Psoas muscle (tissue), 8 donors: ENCODE data around the gene ADGRD1. TPM values are rescaled to one million over a fixed set of nuclear protein-coding genes. Genes with fewer than 3 reads are reported as not detected.

Source experiments
- ATAC-seq, 4 donors: fragments of 200-7000 bp; cut with Tn5 transposase; one replicate each; pipeline ENCODE4 v1.9.1; 2020; ENCODE audit warnings: moderate library complexity in 3 of 4, mild to moderate bottlenecking in 2 of 4
- DNase-seq, 2 donors: peaks; one replicate each; pipeline ENCODE4 v3.0.0-alpha.2; 2020
- H3K27ac ChIP-seq: fragments of 200-600 bp; one replicate; pipeline ENCODE4 v1.8.0; 2022
- H3K27me3 ChIP-seq, 3 donors: fragments of 200-600 bp in 1 of 3; one replicate each; pipeline versions ENCODE4 v1.6.1 to v1.8.0; 2013 to 2022; ENCODE audit warnings: low read length in 2 of 3, mild to moderate bottlenecking in 2 of 3, moderate library complexity in 1 of 3; ENCODE audit not compliant: insufficient read depth in 3 of 3
- H3K36me3 ChIP-seq, 2 donors: fragments of 200-600 bp in 1 of 2; one replicate each; pipeline versions ENCODE4 v1.6.1 to v1.8.0; 2013 to 2022; ENCODE audit warnings: low read depth in 1 of 2, mild to moderate bottlenecking in 1 of 2, moderate library complexity in 1 of 2; ENCODE audit not compliant: insufficient read depth in 1 of 2
- H3K4me1 ChIP-seq: fragments of 200-600 bp; one replicate; pipeline ENCODE4 v1.8.0; 2022
- H3K4me3 ChIP-seq: fragments of 200-600 bp; one replicate; pipeline ENCODE4 v1.8.0; 2022; ENCODE audit warnings: mild to moderate bottlenecking
- H3K9me3 ChIP-seq: fragments of 200-600 bp; one replicate; pipeline ENCODE4 v1.8.0; 2022
- WGBS, 3 donors: extraction: QIAGEN DNeasy Blood & Tissue Kit; methylation state at CpG; one replicate each; pipeline versions ENCODE4 v1.1.6 to v1.1.7; 2013; 5-methylcytosine and 5-hydroxymethylcytosine counted together
- intact Hi-C, 2 donors: fragments of 100-400 bp; cut with DNase I; formaldehyde crosslinking; loops; one replicate each; pipeline versions ENCODE4 v1.11.0 to v1.14.2; 2022
- polyA plus RNA-seq, 3 donors: library from polyadenylated mRNA; stranded (reverse); fragments of 200-250 nt; gene quantifications; one replicate each; pipeline ENCODE4 v1.2.3, GENCODE V29; 2013
- total RNA-seq, 4 donors: library from RNA; stranded (reverse); fragmentation: NEBNext Ultra II Directional in 2 of 4; extraction: Animal tissue kit (Norgen Biotek cat#: 25700) in 2 of 4; gene quantifications; one replicate each; pipeline versions ENCODE4 v1.2.1 to v1.2.4, GENCODE V29; 2021 to 2023
- TF ChIP-seq, protein P1 (sequence below): fragments of 200-600 bp; IDR thresholded peaks from one replicate; pipeline ENCODE4 v1.8.0; 2022; ENCODE audit warnings: antibody characterized with exemption
- donor health status: healthy with polysubstance abuse.
- donor health status: DM: no; HTN: no; CAD: no; lungs with moderate emphysema.
- donor health status: Bipolar disorder and iron deficiency.
- donor health status: healthy.
- donor health status: DM: yes; HTN: yes; CAD: no.
- donor health status: DM: no; HTN: no; CAD: no.
- donor health status: DM: no; HTN: no; CAD: no.
- donor health status: DM: yes; HTN: yes; CAD: no.

The ADGRD1 gene
- total and polyA plus RNA-seq, 7 donors, result 2.1 to 11.6 (median 3.6) TPM

DNA sequence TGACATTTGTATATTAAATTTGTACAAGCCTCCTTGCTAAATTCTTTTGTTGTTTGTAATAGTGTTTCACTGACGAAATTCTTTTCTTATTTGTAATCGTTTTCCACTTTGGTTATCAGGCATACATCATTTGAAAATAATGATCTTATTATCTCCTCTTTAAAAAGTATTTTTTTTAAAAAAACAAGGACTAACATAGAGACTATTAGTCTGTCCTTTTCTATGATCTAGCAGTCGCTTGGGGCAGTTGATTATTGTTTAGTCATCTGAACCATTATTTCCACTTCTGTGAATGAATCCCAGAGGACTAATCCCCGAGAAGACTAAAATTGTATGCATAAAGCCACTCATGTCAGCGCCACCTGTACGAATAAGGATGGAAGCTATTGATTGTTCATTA, 11.5 kb downstream of the ADGRD1 start:
- H3K36me3 ChIP-seq, result no peaks in the 10 kb centered on the region
- DNase-seq (no peak), ATAC-seq (no peak)
- intact Hi-C loops, result no loop called here
- H3K9me3 ChIP-seq, result no peaks in the 10 kb centered on the region
- H3K4me1 ChIP-seq, result peaks cover 11% of the 10 kb centered on the region
- H3K4me3 ChIP-seq, result no peak overlapping the region
- no peaks in the 10 kb centered on the region for H3K27me3 ChIP-seq
- WGBS, 3 donors, result 68 to 77% (median 75%) methylated on average over 6 of the region's 6 CpGs
- TF ChIP-seq, protein P1, sequence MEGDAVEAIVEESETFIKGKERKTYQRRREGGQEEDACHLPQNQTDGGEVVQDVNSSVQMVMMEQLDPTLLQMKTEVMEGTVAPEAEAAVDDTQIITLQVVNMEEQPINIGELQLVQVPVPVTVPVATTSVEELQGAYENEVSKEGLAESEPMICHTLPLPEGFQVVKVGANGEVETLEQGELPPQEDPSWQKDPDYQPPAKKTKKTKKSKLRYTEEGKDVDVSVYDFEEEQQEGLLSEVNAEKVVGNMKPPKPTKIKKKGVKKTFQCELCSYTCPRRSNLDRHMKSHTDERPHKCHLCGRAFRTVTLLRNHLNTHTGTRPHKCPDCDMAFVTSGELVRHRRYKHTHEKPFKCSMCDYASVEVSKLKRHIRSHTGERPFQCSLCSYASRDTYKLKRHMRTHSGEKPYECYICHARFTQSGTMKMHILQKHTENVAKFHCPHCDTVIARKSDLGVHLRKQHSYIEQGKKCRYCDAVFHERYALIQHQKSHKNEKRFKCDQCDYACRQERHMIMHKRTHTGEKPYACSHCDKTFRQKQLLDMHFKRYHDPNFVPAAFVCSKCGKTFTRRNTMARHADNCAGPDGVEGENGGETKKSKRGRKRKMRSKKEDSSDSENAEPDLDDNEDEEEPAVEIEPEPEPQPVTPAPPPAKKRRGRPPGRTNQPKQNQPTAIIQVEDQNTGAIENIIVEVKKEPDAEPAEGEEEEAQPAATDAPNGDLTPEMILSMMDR, result no peak
- no peak overlapping the region for H3K27ac ChIP-seq

DNA sequence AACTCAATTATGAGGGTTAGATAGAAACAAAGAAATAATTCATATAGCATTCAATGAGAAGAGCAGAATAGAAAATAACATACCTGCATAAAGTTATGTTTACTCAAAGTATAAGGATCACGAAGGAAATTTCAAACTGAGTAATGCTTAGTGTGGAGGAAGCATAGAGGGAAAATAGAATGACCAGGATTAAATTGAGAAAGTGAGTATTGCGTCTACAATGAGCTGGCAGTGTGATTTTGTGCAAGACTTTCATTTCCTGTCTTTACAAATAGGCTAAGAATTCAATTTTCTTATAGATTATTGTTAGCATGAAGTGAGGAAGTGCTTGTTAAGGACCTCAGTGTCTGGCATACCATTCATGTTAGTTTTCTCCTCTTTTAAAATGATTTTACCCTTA, 12.0 kb downstream of the ADGRD1 start:
- Histone ChIP-seq H3K4me1 (peaks cover 11% of the 10 kb centered on the region), H3K27me3 (no peaks in the 10 kb centered on the region), H3K9me3 (no peaks in the 10 kb centered on the region), H3K36me3 (no peaks in the 10 kb centered on the region), H3K27ac (no peak overlapping the region), H3K4me3 (no peak overlapping the region)
- ATAC-seq (no peak), DNase-seq (no peak)
- 84 to 87% (median 85%) methylated on average over 2 of the region's 2 CpGs for WGBS, 3 donors
- TF ChIP-seq, protein P1, result no peak
- intact Hi-C loops, result no loop called here

DNA sequence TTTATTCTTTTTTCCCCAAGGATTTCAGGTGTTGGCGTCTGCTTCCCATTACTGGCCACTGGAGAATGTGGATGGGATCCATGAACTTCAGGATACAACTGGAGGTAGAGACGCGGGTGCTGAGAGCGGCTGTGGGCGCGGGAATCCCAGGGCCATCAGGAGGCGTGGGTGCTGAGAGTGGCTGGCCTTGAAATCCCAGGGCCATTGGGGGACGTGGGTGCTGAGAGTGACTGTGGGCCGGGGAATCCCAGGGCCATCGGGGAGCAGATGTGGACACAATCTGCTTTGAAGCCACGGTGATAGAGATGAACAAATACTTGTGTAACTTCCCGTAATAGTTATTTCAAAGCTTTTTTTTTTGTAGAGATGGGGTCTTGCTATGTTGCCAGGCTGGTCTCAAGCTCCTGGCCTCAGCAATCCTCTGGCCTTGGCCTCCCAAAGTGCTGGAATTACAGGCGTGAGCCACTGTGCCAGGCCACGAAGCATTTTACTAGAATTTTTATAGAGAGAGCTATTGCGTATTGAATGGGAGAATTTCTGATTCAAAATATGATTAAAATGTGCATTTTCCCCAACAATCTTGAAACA, 12.8 kb downstream of the ADGRD1 start:
- TF ChIP-seq, protein P1, result no peak
- ATAC-seq (no peak), DNase-seq (no peak)
- no peak overlapping the region for H3K27ac ChIP-seq
- intact Hi-C loops, result no loop called here
- H3K4me3 ChIP-seq, result no peak overlapping the region
- WGBS, 3 donors, result 93 to 96% (median 94%) methylated on average over 15 of the region's 15 CpGs
- no peaks in the 10 kb centered on the region for H3K9me3 ChIP-seq
- H3K36me3 ChIP-seq, result peaks cover 0 to 3% of the 10 kb centered on the region in 2 donors
- H3K27me3 ChIP-seq, result no peaks in the 10 kb centered on the region
- H3K4me1 ChIP-seq, result peaks cover 8% of the 10 kb centered on the region

DNA sequence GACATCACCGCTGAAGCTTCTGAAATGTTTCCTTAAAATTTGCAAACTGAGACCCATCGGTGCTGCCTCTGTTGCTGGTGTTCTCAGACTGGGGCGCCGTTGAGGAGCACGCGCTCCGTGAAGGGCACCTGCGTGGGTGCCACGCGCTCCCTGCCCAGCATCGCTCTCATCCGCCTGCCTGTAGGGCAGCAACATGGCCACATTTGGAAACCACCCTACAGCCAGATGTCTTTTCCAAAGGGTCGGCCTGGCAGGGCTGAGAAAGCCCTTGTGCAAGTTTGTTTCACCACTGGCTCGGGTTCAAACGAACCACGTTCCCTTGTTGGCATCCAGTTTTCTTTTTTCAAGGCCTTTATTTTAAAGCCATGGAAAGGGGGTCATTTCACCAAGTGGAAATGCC, 13.9 kb downstream of the ADGRD1 start:
- TF ChIP-seq, protein P1, result no peak

DNA sequence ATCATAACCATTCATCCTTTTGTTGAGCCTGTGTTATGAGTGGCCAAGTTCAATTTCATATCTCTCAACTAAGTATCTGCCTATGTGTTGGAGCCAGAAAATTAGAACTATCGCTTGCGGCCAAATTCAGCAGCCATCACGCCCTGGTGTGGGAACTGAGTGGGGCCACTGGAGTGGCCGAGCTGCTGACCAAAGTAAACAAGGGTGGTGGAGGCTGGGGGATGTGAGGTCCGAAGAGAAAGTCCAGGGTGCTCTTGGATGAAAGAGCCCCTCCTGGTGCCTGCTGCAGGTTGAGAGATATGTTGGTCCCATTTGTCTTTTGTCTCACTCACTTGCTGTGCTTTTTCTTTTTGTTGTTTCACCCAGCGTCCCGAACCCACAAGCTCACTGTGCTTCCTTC, 14.9 kb downstream of the ADGRD1 start:
- TF ChIP-seq, protein P1, result no peak
- no peaks in the 10 kb centered on the region for H3K27me3 ChIP-seq
- ATAC-seq, result no peak
- 85 to 92% (median 90%) methylated on average over 7 of the region's 7 CpGs for WGBS, 3 donors
- intact Hi-C loops, result no loop called here
- no peak overlapping the region for H3K4me3 ChIP-seq
- H3K9me3 ChIP-seq, result no peaks in the 10 kb centered on the region
- peaks cover 0 to 9% of the 10 kb centered on the region in 2 donors for H3K36me3 ChIP-seq
- DNase-seq, result no peak
- no peak overlapping the region for H3K27ac ChIP-seq
- H3K4me1 ChIP-seq, result no peaks in the 10 kb centered on the region

More for the DNA sequence above, 13.9 kb downstream of the ADGRD1 start:
- Histone ChIP-seq H3K4me3 (no peak overlapping the region), H3K27ac (no peak overlapping the region), H3K4me1 (no peaks in the 10 kb centered on the region), H3K27me3 (no peaks in the 10 kb centered on the region), H3K9me3 (no peaks in the 10 kb centered on the region), H3K36me3 (peaks cover 0 to 9% of the 10 kb centered on the region in 2 donors)
- DNase-seq, result no peak
- no peak for ATAC-seq
- intact Hi-C loops, result no loop called here
- 81 to 86% (median 84%) methylated on average over 16 of the region's 16 CpGs for WGBS, 3 donors
